ENCODE data around the gene SLC12A8.
"Not testable (repeated sequence)": the region's sequence is repeated elsewhere in the genome, so short reads cannot be mapped to it uniquely, and the experiment has no call there.

Gene SLC12A8

GRCh38 chr3:125108833-125109535 is 103.6 kb downstream of the SLC12A8 start:
- DNase-seq: no peak

- DNase-seq: no peak
These were observed 104.5 kb downstream of the SLC12A8 start for GRCh38 chr3:125107861-125108567.

- no peak for DNase-seq
These were observed 105.2 kb downstream of the SLC12A8 start for GRCh38 chr3:125107363-125107762.

GRCh38 chr3:125105116-125105515 is 107.4 kb downstream of the SLC12A8 start:
- no peak for DNase-seq

GRCh38 chr3:125104639-125105038 is 107.9 kb downstream of the SLC12A8 start:
- no peak for DNase-seq

- no peak for DNase-seq
These were observed 109.1 kb downstream of the SLC12A8 start for GRCh38 chr3:125103406-125103805.

GRCh38 chr3:125102470-125102869 is 110.1 kb downstream of the SLC12A8 start:
- no peak for DNase-seq

- no peak for DNase-seq
These were observed 113.8 kb downstream of the SLC12A8 start for GRCh38 chr3:125098611-125099291.

- no peak for DNase-seq
These were observed 121.9 kb downstream of the SLC12A8 start for GRCh38 chr3:125090649-125091048.

GRCh38 chr3:125087768-125088391 is 124.7 kb downstream of the SLC12A8 start:
- no peak for DNase-seq

GRCh38 chr3:125085166-125085565 is 127.4 kb downstream of the SLC12A8 start:
- no peak for DNase-seq

GRCh38 chr3:125083776-125084175 is 128.8 kb downstream of the SLC12A8 start:
- DNase-seq: no peak

GRCh38 chr3:125082339-125082738 is 130.2 kb downstream of the SLC12A8 start:
- not testable (repeated sequence) for DNase-seq

- DNase-seq: no peak
These were observed 132.5 kb downstream of the SLC12A8 start for GRCh38 chr3:125080077-125080476.

- no peak for DNase-seq
These were observed 132.9 kb downstream of the SLC12A8 start for GRCh38 chr3:125079675-125080045.

- DNase-seq: no peak
These were observed 133.4 kb downstream of the SLC12A8 start for GRCh38 chr3:125078951-125079674.

- no peak for DNase-seq
These were observed 134.7 kb downstream of the SLC12A8 start for GRCh38 chr3:125077864-125078263.

- no peak for DNase-seq
These were observed 136.1 kb downstream of the SLC12A8 start for GRCh38 chr3:125076464-125076863.

GRCh38 chr3:125075738-125076137 is 136.8 kb downstream of the SLC12A8 start:
- no peak for DNase-seq

GRCh38 chr3:125073390-125073905 is 139.1 kb downstream of the SLC12A8 start:
- DNase-seq: no peak

GRCh38 chr3:125072749-125073389 is 139.7 kb downstream of the SLC12A8 start:
- no peak for DNase-seq

- no peak for DNase-seq
These were observed 140.2 kb downstream of the SLC12A8 start for GRCh38 chr3:125072301-125072700.
